IMR-90 (cell line): ENCODE results near the gene TMEM163. TPM values are rescaled to one million over a fixed set of nuclear protein-coding genes. Genes with fewer than 3 reads are reported as not detected.

Experiments used
- ATAC-seq: fragments of 200-7000 bp; cut with Tn5 transposase; 2 replicates; pipeline ENCODE4 v1.9.1; 2020; ENCODE audit warnings: low read depth, mild to moderate bottlenecking, moderate library complexity
- BruUV-seq: library from RNA; stranded (reverse); fragments of 400-500 nt; replicated peaks from 2 replicates; lab custom pipeline; 2021; lab: Mats Ljungman, UMichigan
- CTCF ChIA-PET: fragments of 300-600 bp; formaldehyde crosslinking; extraction: SDS; loops from one replicate; lab custom pipeline; 2021; ENCODE audit warnings: antibody characterized with exemption; lab: Yijun Ruan, JAX
- POLR2A ChIA-PET: fragments of 300-600 bp; sonication (Branson Sonifier 250); formaldehyde crosslinking; loops from one replicate; lab custom pipeline; 2022; ENCODE audit warnings: antibody characterized with exemption; ENCODE audit not compliant: unreplicated experiment; lab: Charles Lee
- DNase-seq: peaks from one replicate; pipeline ENCODE4 v3.0.0; 2013
- H2AFZ ChIP-seq: replicated peaks from 2 replicates; pipeline ENCODE3; 2013; ENCODE audit warnings: low read length, mild to moderate bottlenecking; ENCODE audit not compliant: poor library complexity
- H2AK5ac ChIP-seq: 2 replicates; pipeline ENCODE4 v1.6.1; 2013; ENCODE audit warnings: low read depth, low read length, inconsistent platforms
- H2AK9ac ChIP-seq: replicated peaks from 2 replicates; pipeline ENCODE3; 2013; ENCODE audit warnings: mild to moderate bottlenecking, low read depth, low read length, moderate library complexity; ENCODE audit not compliant: poor library complexity
- H2BK120ac ChIP-seq: 2 replicates; pipeline ENCODE4 v1.6.1; 2013; ENCODE audit warnings: low read depth, low read length, inconsistent platforms
- H2BK15ac ChIP-seq: 3 replicates; pipeline ENCODE4 v1.6.1; 2013; ENCODE audit warnings: low read depth, low read length, inconsistent platforms
- H2BK20ac ChIP-seq: 2 replicates; pipeline ENCODE4 v1.6.1; 2013; ENCODE audit warnings: low read depth, mild to moderate bottlenecking, inconsistent platforms, low read length, moderate library complexity
- H2BK5ac ChIP-seq: 2 replicates; pipeline ENCODE4 v1.6.1; 2013; ENCODE audit warnings: mild to moderate bottlenecking, low read depth, low read length, inconsistent platforms; ENCODE audit not compliant: poor library complexity, severe bottlenecking
- H3K14ac ChIP-seq: replicated peaks from 2 replicates; pipeline ENCODE4 v1.6.1; 2013; ENCODE audit warnings: low read depth, low read length, inconsistent platforms
- H3K18ac ChIP-seq: 2 replicates; pipeline ENCODE4 v1.6.1; 2013; ENCODE audit warnings: low read depth, low read length, control low read depth
- H3K23ac ChIP-seq: 2 replicates; pipeline ENCODE4 v1.6.1; 2013; ENCODE audit warnings: low read depth, low read length, inconsistent platforms
- H3K27ac ChIP-seq: 2 replicates; pipeline ENCODE4 v1.5.1; 2013; ENCODE audit warnings: mild to moderate bottlenecking, control low read depth, low read length; ENCODE audit not compliant: insufficient read depth
- H3K27me3 ChIP-seq: 2 replicates; pipeline ENCODE4 v1.6.1; 2013; ENCODE audit warnings: low read length; ENCODE audit not compliant: control insufficient read depth, insufficient read depth
- H3K36me3 ChIP-seq: 2 replicates; pipeline ENCODE4 v1.6.1; 2013; ENCODE audit warnings: low read length, mixed read lengths; ENCODE audit not compliant: control insufficient read depth, insufficient read depth
- H3K4ac ChIP-seq: 2 replicates; pipeline ENCODE4 v1.6.1; 2013; ENCODE audit warnings: low read depth, low read length, inconsistent platforms
- H3K4me1 ChIP-seq: 2 replicates; pipeline ENCODE4 v1.6.1; 2013; ENCODE audit warnings: low read length, mixed read lengths; ENCODE audit not compliant: control insufficient read depth, insufficient read depth
- H3K4me2 ChIP-seq: 2 replicates; pipeline ENCODE4 v1.6.1; 2013; ENCODE audit warnings: low read depth, mild to moderate bottlenecking, control low read depth, low read length, moderate library complexity
- H3K4me3 ChIP-seq: 2 replicates; pipeline ENCODE4 v1.5.1; 2013; ENCODE audit warnings: low read depth, mild to moderate bottlenecking, control low read depth, low read length, moderate library complexity; ENCODE audit not compliant: insufficient read depth
- H3K56ac ChIP-seq: 2 replicates; pipeline ENCODE4 v1.6.1; 2013; ENCODE audit warnings: low read length, inconsistent platforms; ENCODE audit not compliant: insufficient read depth; ENCODE audit errors: extremely low read depth
- H3K79me1 ChIP-seq, 2 experiments: 2 replicates each; pipeline ENCODE4 v1.6.1; 2013; ENCODE audit warnings: low read length in 2 of 2, inconsistent platforms in 1 of 2, low read depth in 1 of 2
- H3K9ac ChIP-seq: 2 replicates; pipeline ENCODE4 v1.6.1; 2013; ENCODE audit warnings: low read depth, low read length, control low read depth
- H3K9me1 ChIP-seq: 2 replicates; pipeline ENCODE4 v1.6.1; 2013; ENCODE audit warnings: low read length, inconsistent platforms; ENCODE audit not compliant: insufficient read depth
- H3K9me3 ChIP-seq: 2 replicates; pipeline ENCODE4 v1.6.1; 2013; ENCODE audit warnings: low read length; ENCODE audit not compliant: control insufficient read depth, insufficient read depth
- H4K20me1 ChIP-seq: 2 replicates; pipeline ENCODE4 v1.6.1; 2013; ENCODE audit warnings: low read length, inconsistent platforms; ENCODE audit not compliant: insufficient read depth
- H4K5ac ChIP-seq: 2 replicates; pipeline ENCODE4 v1.6.1; 2013; ENCODE audit warnings: mild to moderate bottlenecking, low read depth, low read length, control low read depth
- H4K8ac ChIP-seq, 2 experiments: 2 replicates each; pipeline ENCODE4 v1.6.1; 2013; ENCODE audit warnings: low read depth in 2 of 2, low read length in 2 of 2, control low read depth in 1 of 2, inconsistent platforms in 1 of 2
- H4K91ac ChIP-seq: 2 replicates; pipeline ENCODE4 v1.6.1; 2013; ENCODE audit warnings: low read depth, low read length, inconsistent platforms; ENCODE audit not compliant: insufficient read depth
- BHLHE40 ChIP-seq: fragments of 150-350 bp; IDR thresholded peaks from 2 replicates; pipeline ENCODE4 v1.6.1; 2016; ENCODE audit warnings: mild to moderate bottlenecking, low read depth, low read length
- CEBPB ChIP-seq: IDR thresholded peaks from 2 replicates; pipeline ENCODE4 v1.6.1; 2012; ENCODE audit warnings: low read depth, low read length, improper control_type of control experiment
- CHD1 ChIP-seq: IDR thresholded peaks from 2 replicates; pipeline ENCODE4 v1.6.1; 2012; ENCODE audit warnings: low read depth, low read length, improper control_type of control experiment
- CTCF ChIP-seq: conservative IDR thresholded peaks from 2 replicates; pipeline ENCODE4 v1.5.1; 2012; ENCODE audit warnings: mild to moderate bottlenecking, low read depth, low read length, improper control_type of control experiment
- FOS ChIP-seq: fragments of 150-350 bp; IDR thresholded peaks from 2 replicates; pipeline ENCODE4 v1.6.1; 2016; ENCODE audit warnings: low read depth, low read length
- MAFK ChIP-seq: IDR thresholded peaks from 2 replicates; pipeline ENCODE4 v1.6.1; 2012; ENCODE audit warnings: low read depth, low read length, improper control_type of control experiment
- MAZ ChIP-seq: IDR thresholded peaks from 2 replicates; pipeline ENCODE4 v1.6.1; 2012; ENCODE audit warnings: low read depth, mild to moderate bottlenecking, low read length, improper control_type of control experiment, moderate library complexity, borderline replicate concordance
- MXI1 ChIP-seq: IDR thresholded peaks from 2 replicates; pipeline ENCODE4 v1.6.1; 2012; ENCODE audit warnings: low read depth, mild to moderate bottlenecking, low read length, moderate library complexity, borderline replicate concordance
- NFE2L2 ChIP-seq: fragments of 150-350 bp; IDR thresholded peaks from 2 replicates; pipeline ENCODE4 v1.6.1; 2016; ENCODE audit warnings: low read depth, mild to moderate bottlenecking, low read length
- POLR2A ChIP-seq: IDR thresholded peaks from 2 replicates; pipeline ENCODE4 v1.6.1; 2012; ENCODE audit warnings: mild to moderate bottlenecking, low read depth, low read length
- RAD21 ChIP-seq: IDR thresholded peaks from 2 replicates; pipeline ENCODE4 v1.6.1; 2012; ENCODE audit warnings: low read length, improper control_type of control experiment
- RCOR1 ChIP-seq: IDR thresholded peaks from 2 replicates; pipeline ENCODE4 v1.6.1; 2012; ENCODE audit warnings: mild to moderate bottlenecking, low read length, improper control_type of control experiment; ENCODE audit not compliant: insufficient replicate concordance
- RFX5 ChIP-seq: IDR thresholded peaks from 2 replicates; pipeline ENCODE4 v1.8.0; 2012; ENCODE audit warnings: low read depth, mild to moderate bottlenecking, low read length, moderate library complexity
- SMC3 ChIP-seq: fragments of 150-350 bp; IDR thresholded peaks from 2 replicates; pipeline ENCODE4 v1.6.1; 2016; ENCODE audit warnings: low read depth, mild to moderate bottlenecking, antibody characterized with exemption, low read length, moderate library complexity
- dilution Hi-C: fragments of 300-500 bp; cut with HindIII; formaldehyde crosslinking; loops from one replicate; pipeline ENCODE4 v1.14.3; 2018; ENCODE audit warnings: low sequenced_read_pairs; ENCODE audit not compliant: unreplicated experiment
- in situ Hi-C: fragments of 300-500 bp; cut with MboI; formaldehyde crosslinking; loops from 3 replicates; pipeline ENCODE4 v1.14.3; 2019; ENCODE audit warnings: low sequenced_read_pairs, inconsistent platforms, mixed read lengths
- intact Hi-C: fragments of 100-400 bp; cut with micrococcal nuclease; formaldehyde crosslinking; loops from 2 replicates; pipeline ENCODE4 v1.10.0; 2022
- polyA plus RNA-seq, 3 experiments: library from polyadenylated mRNA; depleted of rRNA; stranded (reverse); fragments of >200 nt; gene quantifications; 2 replicates each; pipeline ENCODE4 v1.2.3, GENCODE V29; 2012; ENCODE audit warnings: low replicate concordance in 1 of 3
- total RNA-seq: library from RNA; depleted of rRNA; stranded (reverse); fragments of >200 nt; gene quantifications from 2 replicates; pipeline ENCODE4 v1.2.3, GENCODE V29; 2012
- TF ChIP-seq, protein P1 (sequence below): fragments of 150-350 bp; IDR thresholded peaks from 2 replicates; pipeline ENCODE4 v1.6.1; 2016; ENCODE audit warnings: low read depth, mild to moderate bottlenecking, low read length, moderate library complexity, borderline replicate concordance
- TF ChIP-seq, protein P2 (sequence below): fragments of 150-350 bp; IDR thresholded peaks from 2 replicates; pipeline ENCODE4 v1.6.1; 2017; ENCODE audit warnings: mild to moderate bottlenecking, antibody characterized with exemption, low read length, low read depth

Gene TMEM163
- total and polyA plus RNA-seq, 2 of the 4 experiments (the other 2 are of a cell fraction), result not detected

DNA sequence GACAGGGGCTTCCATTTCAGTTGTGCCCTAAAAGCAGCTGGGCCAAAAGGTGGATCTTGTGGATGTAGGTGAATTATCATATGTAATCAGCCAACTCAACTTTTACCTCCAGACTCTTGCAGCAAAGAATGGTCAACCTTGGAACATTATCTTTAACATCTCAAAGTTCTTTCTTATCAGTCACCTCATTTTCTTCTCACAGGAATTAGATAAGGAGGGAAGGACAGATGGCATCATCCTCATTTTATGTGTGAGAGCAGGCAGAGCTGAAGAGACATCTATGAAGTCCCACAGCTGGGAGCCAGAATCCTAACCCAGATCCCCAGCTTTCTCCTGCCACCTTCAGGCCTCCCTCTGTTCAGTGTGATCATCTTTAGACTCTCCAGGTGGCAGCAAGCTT lies 282.9 kb downstream of the TMEM163 start:
- Histone ChIP-seq H2AK5ac (no peak overlapping the region), H3K9me3 (no peaks in the 10 kb centered on the region), H3K23ac (no peak overlapping the region), H3K4me2 (no peak overlapping the region), H3K27ac (no peak overlapping the region), H2BK5ac (no peak overlapping the region), H3K56ac (no peak overlapping the region), H3K9ac (no peak overlapping the region), H3K79me1 (peaks cover 0 to 36% of the 10 kb centered on the region in 2 experiments; a peak in 3 of 4 replicates), H3K18ac (no peak overlapping the region), H3K14ac (no peak overlapping the region), H3K4me3 (no peak overlapping the region), H4K91ac (no peak overlapping the region), H4K8ac (no peak overlapping the region), H2BK20ac (no peak overlapping the region), H4K20me1 (no peaks in the 10 kb centered on the region), H2AFZ (no peak overlapping the region), H3K4ac (no peak overlapping the region), H2BK120ac (no peak overlapping the region), H3K9me1 (peaks cover 14% of the 10 kb centered on the region), H4K5ac (no peak overlapping the region), H2BK15ac (no peak overlapping the region), H3K36me3 (peaks cover 44% of the 10 kb centered on the region), H2AK9ac (no peak overlapping the region), H3K27me3 (no peaks in the 10 kb centered on the region), H3K4me1 (peaks cover 13% of the 10 kb centered on the region)
- in situ Hi-C loops, result no loop called here
- no peak for DNase-seq
- intact Hi-C loops, result no loop called here
- dilution Hi-C loops, result no loop called here
- no peak for ATAC-seq
- CTCF ChIA-PET, result interaction anchor here (0.7 to 1.2 kb wide), 3 partner anchors 9 to 15 kb away, joined by 3 to 4 read pairs (median 3); no protein-coding TSS in a partner anchor
- no peak for TF ChIP-seq RFX5
- TF ChIP-seq RCOR1, result no peak
- TF ChIP-seq BHLHE40, result no peak
- TF ChIP-seq CTCF, result no peak
- TF ChIP-seq, protein P1, sequence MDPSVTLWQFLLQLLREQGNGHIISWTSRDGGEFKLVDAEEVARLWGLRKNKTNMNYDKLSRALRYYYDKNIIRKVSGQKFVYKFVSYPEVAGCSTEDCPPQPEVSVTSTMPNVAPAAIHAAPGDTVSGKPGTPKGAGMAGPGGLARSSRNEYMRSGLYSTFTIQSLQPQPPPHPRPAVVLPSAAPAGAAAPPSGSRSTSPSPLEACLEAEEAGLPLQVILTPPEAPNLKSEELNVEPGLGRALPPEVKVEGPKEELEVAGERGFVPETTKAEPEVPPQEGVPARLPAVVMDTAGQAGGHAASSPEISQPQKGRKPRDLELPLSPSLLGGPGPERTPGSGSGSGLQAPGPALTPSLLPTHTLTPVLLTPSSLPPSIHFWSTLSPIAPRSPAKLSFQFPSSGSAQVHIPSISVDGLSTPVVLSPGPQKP, result no peak
- TF ChIP-seq CEBPB, result no peak
- no peak for TF ChIP-seq MXI1
- TF ChIP-seq FOS, result no peak
- TF ChIP-seq CHD1, result no peak
- TF ChIP-seq MAZ, result no peak
- no peak for TF ChIP-seq NFE2L2
- no peak for TF ChIP-seq RAD21
- TF ChIP-seq MAFK, result no peak
- TF ChIP-seq POLR2A, result no peak
- TF ChIP-seq, protein P2, sequence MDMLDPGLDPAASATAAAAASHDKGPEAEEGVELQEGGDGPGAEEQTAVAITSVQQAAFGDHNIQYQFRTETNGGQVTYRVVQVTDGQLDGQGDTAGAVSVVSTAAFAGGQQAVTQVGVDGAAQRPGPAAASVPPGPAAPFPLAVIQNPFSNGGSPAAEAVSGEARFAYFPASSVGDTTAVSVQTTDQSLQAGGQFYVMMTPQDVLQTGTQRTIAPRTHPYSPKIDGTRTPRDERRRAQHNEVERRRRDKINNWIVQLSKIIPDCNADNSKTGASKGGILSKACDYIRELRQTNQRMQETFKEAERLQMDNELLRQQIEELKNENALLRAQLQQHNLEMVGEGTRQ, result no peak
- TF ChIP-seq SMC3, result no peak
- POLR2A ChIA-PET, result no interaction called here
- no TSS peak for BruUV-seq
